ENCODE measurements around the gene TM9SF2.

Gene TM9SF2

DNA sequence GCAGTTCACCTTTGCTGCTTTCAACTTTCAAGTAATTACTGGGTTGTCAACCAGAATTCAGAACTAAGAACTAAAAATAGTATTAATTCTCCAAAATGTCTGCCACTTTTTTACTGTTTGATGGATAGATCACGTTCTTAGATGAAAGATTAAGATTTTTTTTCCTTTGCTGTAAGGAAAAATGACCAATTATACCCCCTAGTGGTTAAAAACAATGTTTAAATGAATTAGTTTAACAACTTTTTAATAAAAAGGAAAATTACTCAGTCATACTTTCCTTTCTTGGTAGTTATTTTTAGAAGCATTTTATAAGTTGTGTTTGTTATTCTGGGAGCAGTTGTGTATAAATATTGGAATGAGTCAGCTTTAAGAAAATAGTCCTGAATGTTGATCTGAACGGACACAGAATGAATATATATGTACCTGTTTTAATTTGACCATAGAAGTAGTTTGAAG, 4.6 kb downstream of the TM9SF2 start:
- in situ Hi-C loops (cut with MboI; ENCODE audit: low sequenced_read_pairs) = no loop called here
- H3K36me3 ChIP-seq (replicated peaks) = peaks cover 24% of the 10 kb centered on the region
- H3K27me3 ChIP-seq (ENCODE audit: low read depth) = no peaks in the 10 kb centered on the region
- H3K4me1 ChIP-seq = peaks cover 19% of the 10 kb centered on the region
- H3K9me3 ChIP-seq = peaks cover 15% of the 10 kb centered on the region; the same call in 1 of the 2 replicates
- H3K4me3 ChIP-seq = no peak overlapping the region
- no peak for DNase-seq (ENCODE audit: low spot score in 2 of 2)

DNA sequence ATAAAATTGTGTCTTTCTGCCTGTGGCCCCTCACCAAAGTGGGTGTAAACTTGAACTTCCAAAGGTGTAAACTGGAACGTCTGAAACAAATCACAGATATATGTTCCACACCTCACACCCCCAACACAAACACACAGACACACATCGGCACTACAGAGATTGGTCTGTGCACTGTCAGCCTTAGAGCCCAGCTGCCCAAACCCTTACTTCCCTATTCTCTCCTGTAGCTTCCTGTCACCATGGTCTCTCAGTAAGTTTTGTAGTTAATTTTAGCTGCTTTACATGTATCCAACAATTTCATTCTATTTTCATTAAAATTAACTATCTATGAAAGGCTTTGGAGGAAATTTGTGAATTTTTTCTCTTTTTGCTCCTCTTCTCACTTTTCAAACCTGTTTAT, 5.4 kb downstream of the TM9SF2 start:
- Histone ChIP-seq H3K4me1 (peaks cover 19% of the 10 kb centered on the region), H3K36me3 (replicated peaks) (peaks cover 24% of the 10 kb centered on the region), H3K4me3 (no peak overlapping the region), H3K9me3 (peaks cover 15% of the 10 kb centered on the region; the same call in 1 of the 2 replicates), H3K27me3 (ENCODE audit: low read depth) (no peaks in the 10 kb centered on the region)
- DNase-seq (ENCODE audit: low spot score in 2 of 2) = no peak
- in situ Hi-C loops (cut with MboI; ENCODE audit: low sequenced_read_pairs) = no loop called here

DNA sequence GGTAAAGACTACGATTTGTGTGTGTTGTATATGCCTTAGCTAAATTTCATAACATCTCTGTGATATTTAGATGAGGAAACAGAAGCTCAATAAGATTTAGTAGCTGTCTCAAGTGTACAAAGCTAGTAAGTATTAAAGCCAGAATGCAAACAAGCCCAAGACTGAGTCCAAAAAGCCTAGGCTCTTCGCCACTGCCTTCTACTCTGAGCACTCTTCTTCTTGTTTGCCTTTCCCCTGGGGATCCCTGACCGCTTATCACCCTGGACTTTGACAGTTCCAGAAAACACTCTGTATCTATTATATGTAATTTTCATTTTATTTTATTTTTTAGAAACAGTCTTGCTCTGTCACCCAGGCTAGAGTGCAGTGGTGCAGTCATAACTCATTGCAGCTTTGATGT, 5.8 kb downstream of the TM9SF2 start:
- DNase-seq (ENCODE audit: low spot score in 2 of 2) = no peak
- Histone ChIP-seq H3K36me3 (replicated peaks) (peaks cover 24% of the 10 kb centered on the region), H3K27me3 (ENCODE audit: low read depth) (no peaks in the 10 kb centered on the region), H3K4me3 (no peak overlapping the region), H3K9me3 (peaks cover 15% of the 10 kb centered on the region; the same call in 1 of the 2 replicates), H3K4me1 (peaks cover 19% of the 10 kb centered on the region)
- in situ Hi-C loops (cut with MboI; ENCODE audit: low sequenced_read_pairs) = no loop called here

DNA sequence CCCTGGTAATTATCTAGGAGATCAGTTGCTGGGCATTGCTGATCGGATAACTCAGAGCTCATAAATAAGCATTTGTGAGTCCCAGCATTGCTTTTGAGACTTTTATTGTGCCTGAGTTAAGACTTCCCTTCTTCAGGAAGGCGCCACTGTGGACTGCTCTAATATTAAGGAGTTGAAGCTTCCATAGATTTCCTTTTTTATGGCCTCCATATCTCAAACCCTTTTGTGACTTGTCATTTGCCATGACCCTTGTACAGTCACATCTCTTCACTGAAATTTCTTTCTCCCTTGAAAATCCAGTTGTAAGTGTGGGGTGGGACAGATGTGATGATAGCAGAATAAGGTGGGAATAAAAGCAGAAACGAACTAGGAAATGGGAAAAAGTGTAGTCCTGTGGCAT, 6.3 kb downstream of the TM9SF2 start:
- Histone ChIP-seq H3K4me1 (peaks cover 18% of the 10 kb centered on the region), H3K36me3 (replicated peaks) (peaks cover 24% of the 10 kb centered on the region), H3K9me3 (peaks cover 15% of the 10 kb centered on the region; the same call in 1 of the 2 replicates), H3K4me3 (no peak overlapping the region), H3K27me3 (ENCODE audit: low read depth) (no peaks in the 10 kb centered on the region)
- DNase-seq (ENCODE audit: low spot score in 2 of 2) = no peak
- in situ Hi-C loops (cut with MboI; ENCODE audit: low sequenced_read_pairs) = no loop called here

DNA sequence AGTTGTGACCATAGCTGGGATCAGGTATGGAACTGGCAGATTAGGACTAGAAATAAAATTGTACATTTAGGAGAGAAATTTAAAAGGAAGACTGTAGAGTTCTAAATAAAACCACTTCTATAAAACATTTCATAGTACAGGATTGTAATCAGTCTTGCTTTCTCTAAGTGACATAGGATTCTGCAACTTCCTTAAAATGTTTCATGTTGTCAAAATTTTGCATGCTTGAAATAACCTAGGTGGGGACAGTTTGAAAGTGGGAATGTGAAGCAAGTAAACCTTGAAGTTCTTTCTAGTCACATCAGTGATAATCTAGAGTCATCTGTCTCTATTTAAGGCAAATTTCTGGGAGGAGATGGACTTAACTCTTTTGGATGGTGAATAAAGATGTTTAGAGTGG, 6.7 kb downstream of the TM9SF2 start:
- H3K4me1 ChIP-seq = peaks cover 14% of the 10 kb centered on the region
- peaks cover 15% of the 10 kb centered on the region; the same call in 1 of the 2 replicates for H3K9me3 ChIP-seq
- in situ Hi-C loops (cut with MboI; ENCODE audit: low sequenced_read_pairs) = no loop called here
- peaks cover 21% of the 10 kb centered on the region for H3K36me3 ChIP-seq (replicated peaks)
- H3K27me3 ChIP-seq (ENCODE audit: low read depth) = no peaks in the 10 kb centered on the region
- no peak for DNase-seq (ENCODE audit: low spot score in 2 of 2)
- no peak overlapping the region for H3K4me3 ChIP-seq

DNA sequence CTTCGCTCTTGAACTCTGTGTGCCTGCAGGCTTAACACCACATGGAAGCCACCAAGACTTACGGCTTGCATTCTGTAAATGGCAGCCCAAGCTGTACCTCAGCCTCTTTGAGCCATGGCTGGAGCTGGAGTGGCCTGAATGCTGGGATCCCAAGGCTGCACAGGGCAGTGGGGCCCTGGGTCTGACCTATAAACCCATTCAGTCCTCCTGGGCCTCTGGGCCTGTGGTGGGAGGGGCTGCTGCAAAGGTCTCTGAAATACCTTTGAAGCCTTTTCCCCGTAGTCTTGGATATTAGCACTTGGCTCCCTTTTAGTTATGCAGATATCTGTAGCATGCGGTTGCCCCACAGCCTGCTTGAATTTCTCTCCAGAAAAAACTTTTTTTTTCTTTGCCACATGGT, 8.2 kb downstream of the TM9SF2 start:
- peaks cover 15% of the 10 kb centered on the region; the same call in 1 of the 2 replicates for H3K9me3 ChIP-seq
- in situ Hi-C loops (cut with MboI; ENCODE audit: low sequenced_read_pairs) = no loop called here
- no peaks in the 10 kb centered on the region for H3K27me3 ChIP-seq (ENCODE audit: low read depth)
- peaks cover 12% of the 10 kb centered on the region for H3K4me1 ChIP-seq
- no peak overlapping the region for H3K4me3 ChIP-seq
- H3K36me3 ChIP-seq (replicated peaks) = peaks cover 20% of the 10 kb centered on the region
- no peak for DNase-seq (ENCODE audit: low spot score in 2 of 2)

DNA sequence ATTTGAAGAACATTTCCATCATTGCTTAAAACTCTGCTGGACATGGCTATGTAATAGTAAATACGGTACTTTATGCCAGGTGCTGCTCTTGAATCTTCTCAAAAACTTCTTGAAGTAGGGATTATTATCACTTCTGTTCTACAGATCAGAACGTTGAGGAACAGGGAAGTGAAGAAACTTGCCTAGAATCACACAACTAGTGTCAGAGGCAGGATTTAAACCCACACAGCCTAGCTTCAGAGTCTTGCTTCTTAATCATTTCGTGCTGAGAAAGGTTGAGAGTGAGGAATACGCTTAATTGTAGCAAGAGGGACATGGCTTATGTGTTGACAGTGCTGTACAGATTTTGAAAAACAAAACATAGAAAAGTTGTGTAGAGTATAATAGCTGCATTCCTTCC, 13.5 kb downstream of the TM9SF2 start:
- DNase-seq (ENCODE audit: low spot score in 2 of 2) = no peak
- peaks cover 4% of the 10 kb centered on the region; the same call in 1 of the 2 replicates for H3K4me1 ChIP-seq
- in situ Hi-C loops (cut with MboI; ENCODE audit: low sequenced_read_pairs) = no loop called here
- peaks cover 8% of the 10 kb centered on the region for H3K36me3 ChIP-seq (replicated peaks)
- H3K9me3 ChIP-seq = 0 out of 2 replicates have a peak, but pooled peaks cover 2% of the 10 kb centered on the region
- no peak overlapping the region for H3K4me3 ChIP-seq
- H3K27me3 ChIP-seq (ENCODE audit: low read depth) = no peaks in the 10 kb centered on the region

DNA sequence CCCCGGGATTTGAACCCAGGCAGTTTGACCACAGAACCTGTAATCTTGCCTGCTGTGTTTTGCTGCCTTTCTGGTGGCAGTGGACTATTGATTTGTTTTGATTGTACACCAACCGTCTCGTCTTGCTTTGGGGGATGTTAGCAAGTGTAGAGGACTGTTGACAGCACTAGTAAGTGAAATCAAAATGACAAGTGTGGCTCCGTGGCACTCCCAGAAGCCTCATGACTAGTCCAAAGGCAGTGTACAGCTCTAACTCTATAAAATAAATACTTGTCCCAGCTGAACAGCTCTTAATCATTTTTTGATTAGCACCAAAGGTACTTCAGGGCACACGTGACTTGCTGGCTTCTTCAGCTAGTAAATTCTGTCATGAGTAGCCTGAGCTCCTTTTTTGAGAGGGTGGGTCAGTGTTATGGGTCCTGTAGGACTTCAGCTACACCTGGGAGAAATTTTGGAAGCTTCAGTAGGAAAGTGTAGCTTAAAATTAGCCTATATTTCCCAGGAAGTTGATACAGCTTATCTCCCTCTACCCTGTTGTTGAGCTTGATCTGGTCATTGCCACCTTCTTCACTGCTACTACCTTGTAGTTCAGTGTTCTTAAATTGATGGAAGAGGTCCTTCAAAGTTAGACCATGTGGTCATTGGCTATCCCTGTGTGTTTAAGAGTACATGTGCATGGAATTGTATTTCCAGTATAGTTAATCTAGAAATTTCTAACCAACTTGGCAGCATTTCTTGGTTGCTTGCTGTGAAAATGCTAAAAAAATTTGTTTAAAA, 15.1 kb downstream of the TM9SF2 start:
- H3K36me3 ChIP-seq (replicated peaks) = peaks cover 19% of the 10 kb centered on the region
- no peak overlapping the region for H3K4me3 ChIP-seq
- H3K9me3 ChIP-seq = no peaks in the 10 kb centered on the region
- H3K27me3 ChIP-seq (ENCODE audit: low read depth) = no peaks in the 10 kb centered on the region
- no peak for DNase-seq (ENCODE audit: low spot score in 2 of 2)
- in situ Hi-C loops (cut with MboI; ENCODE audit: low sequenced_read_pairs) = no loop called here
- H3K4me1 ChIP-seq = peaks cover 7% of the 10 kb centered on the region; the same call in 1 of the 2 replicates

DNA sequence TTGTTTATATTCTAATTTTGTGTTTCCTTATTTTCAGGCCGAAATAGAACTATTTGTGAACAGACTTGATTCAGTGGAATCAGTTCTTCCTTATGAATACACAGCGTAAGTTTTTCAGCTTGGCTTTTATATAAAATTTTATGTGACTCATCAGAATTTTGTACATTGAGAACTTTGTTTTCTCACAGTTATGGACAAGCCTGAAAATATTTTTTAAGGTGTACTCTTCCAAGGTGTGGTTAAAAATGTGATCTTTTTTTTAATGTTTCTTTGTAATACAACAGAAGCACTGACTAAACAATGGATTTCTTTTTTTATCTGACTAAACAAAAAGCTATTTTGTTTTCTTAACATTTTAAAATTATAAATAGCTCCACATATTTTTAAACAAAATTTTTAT, 16.3 kb downstream of the TM9SF2 start:
- DNase-seq (ENCODE audit: low spot score in 2 of 2) = no peak
- peaks cover 25% of the 10 kb centered on the region for H3K36me3 ChIP-seq (replicated peaks)
- no peaks in the 10 kb centered on the region for H3K9me3 ChIP-seq
- no peaks in the 10 kb centered on the region for H3K27me3 ChIP-seq (ENCODE audit: low read depth)
- H3K4me1 ChIP-seq = peaks cover 7% of the 10 kb centered on the region; the same call in 1 of the 2 replicates
- H3K4me3 ChIP-seq = no peak overlapping the region
- in situ Hi-C loops (cut with MboI; ENCODE audit: low sequenced_read_pairs) = no loop called here

DNA sequence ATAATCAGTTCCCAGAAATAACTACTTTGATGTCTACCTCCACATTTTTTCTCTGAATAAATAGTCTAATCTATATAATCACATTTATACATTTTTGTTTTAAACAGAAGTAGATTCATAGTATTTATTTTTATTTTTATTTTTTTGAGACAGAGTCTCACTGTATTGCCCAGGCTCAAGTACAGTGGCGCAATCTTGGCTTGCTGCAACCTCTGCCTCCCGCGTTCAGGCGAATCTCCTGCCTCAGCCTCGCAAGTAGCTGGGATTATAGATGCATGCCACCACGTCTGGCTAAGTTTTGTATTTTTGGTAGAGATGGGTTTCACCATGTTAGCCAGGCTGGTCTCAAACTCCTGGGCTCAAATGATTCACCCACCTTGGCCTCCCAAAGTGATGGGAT, 16.7 kb downstream of the TM9SF2 start:
- peaks cover 7% of the 10 kb centered on the region; the same call in 1 of the 2 replicates for H3K4me1 ChIP-seq
- H3K9me3 ChIP-seq = no peaks in the 10 kb centered on the region
- H3K36me3 ChIP-seq (replicated peaks) = peaks cover 27% of the 10 kb centered on the region
- in situ Hi-C loops (cut with MboI; ENCODE audit: low sequenced_read_pairs) = no loop called here
- H3K27me3 ChIP-seq (ENCODE audit: low read depth) = no peaks in the 10 kb centered on the region
- no peak overlapping the region for H3K4me3 ChIP-seq
- no peak for DNase-seq (ENCODE audit: low spot score in 2 of 2)

DNA sequence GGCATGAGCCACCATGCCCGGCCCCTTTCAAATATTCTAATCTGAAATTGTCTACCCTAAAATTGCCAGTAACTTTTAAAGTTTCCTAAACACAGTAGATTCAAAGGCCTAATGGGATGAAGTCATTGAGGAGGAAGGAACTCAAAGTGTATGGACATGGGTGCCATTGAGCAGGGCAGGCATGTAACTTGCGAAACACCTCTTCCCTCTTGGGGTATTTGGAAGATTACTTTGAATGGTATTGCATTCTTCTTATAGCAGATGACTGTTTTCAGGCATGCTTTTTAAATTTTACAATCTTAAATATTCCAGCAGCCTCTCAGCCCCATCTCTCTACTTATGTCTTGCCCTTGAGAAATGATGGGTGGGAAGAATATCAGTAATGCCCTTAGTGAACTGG, 21.0 kb downstream of the TM9SF2 start:
- in situ Hi-C loops (cut with MboI; ENCODE audit: low sequenced_read_pairs) = no loop called here
- DNase-seq (ENCODE audit: low spot score in 2 of 2) = no peak
- Histone ChIP-seq H3K27me3 (ENCODE audit: low read depth) (no peaks in the 10 kb centered on the region), H3K4me3 (no peak overlapping the region), H3K9me3 (no peaks in the 10 kb centered on the region), H3K36me3 (replicated peaks) (peaks cover 37% of the 10 kb centered on the region), H3K4me1 (peaks cover 2% of the 10 kb centered on the region; the same call in 1 of the 2 replicates)

DNA sequence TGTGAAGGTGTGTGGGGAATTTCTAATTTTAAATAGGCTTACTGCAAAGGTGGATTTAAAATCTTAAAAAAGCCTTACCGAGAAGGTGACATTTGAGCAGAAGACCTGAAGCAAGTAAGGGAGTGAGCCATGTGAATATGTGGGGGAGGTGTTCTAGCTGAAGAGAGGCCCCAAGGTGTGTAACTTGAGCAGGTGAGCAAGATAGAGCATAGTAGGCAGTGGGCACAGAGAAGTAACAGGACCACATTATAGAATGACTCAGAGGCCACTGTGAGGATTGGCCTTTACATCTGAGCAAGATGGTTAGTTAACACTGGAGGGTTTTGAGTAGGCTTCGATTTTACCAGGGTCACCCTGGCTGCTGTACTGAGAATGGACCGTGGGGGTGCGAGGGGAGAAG, 22.6 kb downstream of the TM9SF2 start:
- Histone ChIP-seq H3K9me3 (no peaks in the 10 kb centered on the region), H3K27me3 (ENCODE audit: low read depth) (no peaks in the 10 kb centered on the region), H3K4me3 (no peak overlapping the region), H3K4me1 (peaks cover 2% of the 10 kb centered on the region; the same call in 1 of the 2 replicates), H3K36me3 (replicated peaks) (peaks cover 32% of the 10 kb centered on the region)
- in situ Hi-C loops (cut with MboI; ENCODE audit: low sequenced_read_pairs) = no loop called here
- DNase-seq (ENCODE audit: low spot score in 2 of 2) = no peak

DNA sequence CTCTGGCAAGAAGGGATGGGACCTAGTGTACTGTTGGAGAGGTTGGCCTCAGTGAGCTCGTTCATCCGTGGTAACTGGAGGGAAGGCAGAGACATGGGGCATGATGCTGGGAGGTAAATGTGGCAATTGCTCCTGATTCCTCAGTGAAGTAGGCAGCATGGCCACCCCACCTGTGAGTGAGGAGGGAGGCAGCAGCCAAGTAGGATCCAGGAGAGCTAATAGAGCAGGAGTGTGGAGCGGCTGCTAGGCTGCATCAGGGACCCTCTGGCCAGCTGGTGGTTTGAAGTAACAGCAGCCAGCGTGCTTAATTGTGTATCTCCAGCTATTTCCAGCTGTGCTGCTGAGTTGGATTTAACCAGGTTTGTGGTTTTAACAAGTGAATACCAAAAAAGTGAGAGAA, 24.7 kb downstream of the TM9SF2 start:
- H3K27me3 ChIP-seq (ENCODE audit: low read depth) = no peaks in the 10 kb centered on the region
- H3K4me1 ChIP-seq = no peaks in the 10 kb centered on the region
- H3K9me3 ChIP-seq = no peaks in the 10 kb centered on the region
- no peak for DNase-seq (ENCODE audit: low spot score in 2 of 2)
- in situ Hi-C loops (cut with MboI; ENCODE audit: low sequenced_read_pairs) = no loop called here
- peaks cover 29% of the 10 kb centered on the region for H3K36me3 ChIP-seq (replicated peaks)
- H3K4me3 ChIP-seq = no peak overlapping the region

DNA sequence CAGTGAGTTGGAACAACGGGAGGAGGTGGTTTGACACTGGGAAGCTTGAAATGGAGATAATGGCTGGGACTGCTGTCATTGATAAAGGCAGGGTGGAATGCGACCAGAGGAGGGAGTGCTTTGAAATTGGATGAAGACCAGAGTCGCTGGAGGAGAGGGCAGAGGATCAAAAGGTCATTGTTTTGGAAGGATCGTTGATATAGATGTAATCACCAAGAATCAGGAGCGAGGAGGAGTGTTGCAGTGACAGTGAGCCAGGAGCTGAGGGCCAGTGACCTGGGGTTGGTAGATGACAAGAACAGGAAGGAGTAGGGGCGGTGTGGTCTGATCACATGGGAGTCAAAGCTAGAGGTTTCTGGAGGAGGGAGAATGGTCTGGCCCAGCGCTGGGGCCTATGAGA, 25.3 kb downstream of the TM9SF2 start:
- DNase-seq (ENCODE audit: low spot score in 2 of 2) = no peak
- Histone ChIP-seq H3K27me3 (ENCODE audit: low read depth) (no peaks in the 10 kb centered on the region), H3K36me3 (replicated peaks) (peaks cover 23% of the 10 kb centered on the region), H3K4me1 (no peaks in the 10 kb centered on the region), H3K4me3 (no peak overlapping the region), H3K9me3 (no peaks in the 10 kb centered on the region)
- in situ Hi-C loops (cut with MboI; ENCODE audit: low sequenced_read_pairs) = no loop called here
